T47D (cell line): ENCODE data around the gene CHCHD5.
"Not testable (repeated sequence)": the region's sequence is repeated elsewhere in the genome, so short reads cannot be mapped to it uniquely, and the experiment has no call there.

Source experiments
- DNase-seq, 2 experiments: peaks; one replicate each; pipeline versions ENCODE4 v3.0.0 to v3.0.0-alpha.2; 2011 to 2012; ENCODE audit warnings: low read depth in 1 of 2, low spot score in 1 of 2
- JUND ChIP-seq: IDR thresholded peaks from 2 replicates; pipeline ENCODE4 v1.6.1; 2012; ENCODE audit warnings: low read depth
- in situ Hi-C: cut with HindIII; loops from 2 replicates; pipeline ENCODE4 v1.10.0; 2016; ENCODE audit warnings: low sequenced_read_pairs, low pct_unique_long_range_greater_than_20kb

The CHCHD5 gene

GRCh38 chr2:112600634-112601033, 16.2 kb downstream of the CHCHD5 start:
- DNase-seq: no peak
- no peak for TF ChIP-seq JUND
- in situ Hi-C loops: no loop called here

- DNase-seq: no peak
- no peak for TF ChIP-seq JUND
- in situ Hi-C loops: no loop called here
These were observed 17.3 kb downstream of the CHCHD5 start for GRCh38 chr2:112601754-112602153.

- peak in 1 of 2 experiments; percentile 42 for DNase-seq
- in situ Hi-C loops: no loop called here
- no peak for TF ChIP-seq JUND
These were observed 18.5 kb downstream of the CHCHD5 start for GRCh38 chr2:112602917-112603316.

GRCh38 chr2:112603731-112604130, 19.3 kb downstream of the CHCHD5 start:
- DNase-seq: no peak
- in situ Hi-C loops: no loop called here
- TF ChIP-seq JUND: no peak

GRCh38 chr2:112604952-112605351, 20.5 kb downstream of the CHCHD5 start:
- DNase-seq: no peak
- TF ChIP-seq JUND: no peak
- in situ Hi-C loops: no loop called here

- in situ Hi-C loops: no loop called here
- DNase-seq: no peak
- TF ChIP-seq JUND: no peak
These were observed 21.5 kb downstream of the CHCHD5 start for GRCh38 chr2:112605926-112606325.

- in situ Hi-C loops: no loop called here
- no peak for DNase-seq
- TF ChIP-seq JUND: no peak
These were observed 22.1 kb downstream of the CHCHD5 start for GRCh38 chr2:112606547-112606946.

GRCh38 chr2:112607680-112608438, 23.4 kb downstream of the CHCHD5 start:
- DNase-seq: no peak
- no peak for TF ChIP-seq JUND
- in situ Hi-C loops: no loop called here

- DNase-seq, in situ Hi-C loops: not testable (repeated sequence)
These were observed 24.9 kb downstream of the CHCHD5 start for GRCh38 chr2:112609320-112609719.

GRCh38 chr2:112612283-112612682, 27.9 kb downstream of the CHCHD5 start:
- in situ Hi-C loops, DNase-seq: not testable (repeated sequence)

GRCh38 chr2:112614201-112614840, 29.9 kb downstream of the CHCHD5 start:
- no peak for TF ChIP-seq JUND
- DNase-seq: no peak
- in situ Hi-C loops: no loop called here

GRCh38 chr2:112615051-112615450, 30.6 kb downstream of the CHCHD5 start:
- in situ Hi-C loops: no loop called here
- no peak for TF ChIP-seq JUND
- DNase-seq: no peak

GRCh38 chr2:112615798-112616197, 31.4 kb downstream of the CHCHD5 start:
- DNase-seq, in situ Hi-C loops: not testable (repeated sequence)

GRCh38 chr2:112618383-112618782, 34.0 kb downstream of the CHCHD5 start:
- in situ Hi-C loops: no loop called here
- TF ChIP-seq JUND: no peak
- no peak for DNase-seq
